ENCODE results near the gene KBTBD12. TPM values are rescaled to one million over a fixed set of nuclear protein-coding genes. Genes with fewer than 3 reads are reported as not detected.

The KBTBD12 gene
- polyA plus RNA-seq, 2 of the 4 experiments (the other 2 are of a cell fraction), result not detected

DNA sequence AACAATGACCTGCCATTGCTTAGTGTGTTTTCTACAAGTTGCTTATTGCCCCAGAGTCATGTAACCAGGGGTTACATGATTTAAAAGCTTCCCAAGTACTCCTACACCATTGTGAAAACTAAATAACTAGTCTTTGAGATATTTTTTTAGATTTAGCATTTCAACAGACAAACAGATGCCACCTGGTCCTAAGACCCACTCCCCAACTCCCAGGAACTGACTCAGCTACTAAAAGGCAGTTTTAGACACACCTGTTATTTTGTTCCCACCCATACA, 28.1 kb upstream of the KBTBD12 start:
- ATAC-seq, result no peak
- no peak overlapping the region for H3K4me3 ChIP-seq
- ChIA-PET POLR2A (no interaction called here), CTCF (interaction anchor here (1.2 kb wide), 1 partner anchor 11 kb away, joined by 3 read pairs; no protein-coding TSS in a partner anchor)
- H3K4me2 ChIP-seq, result no peak overlapping the region
- no peak overlapping the region for H3K27ac ChIP-seq
- DNase-seq (ENCODE audit: low read depth in 1 of 2, low spot score in 1 of 2), result no peak
- TF ChIP-seq NPAS2 (CRISPR knock-in tag; IDR thresholded peaks at IDR 0.05; ENCODE audit: borderline replicate concordance), result no peak
- TF ChIP-seq, protein P1, sequence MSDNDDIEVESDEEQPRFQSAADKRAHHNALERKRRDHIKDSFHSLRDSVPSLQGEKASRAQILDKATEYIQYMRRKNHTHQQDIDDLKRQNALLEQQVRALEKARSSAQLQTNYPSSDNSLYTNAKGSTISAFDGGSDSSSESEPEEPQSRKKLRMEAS (IDR thresholded peaks at IDR 0.05), result no peak
- no peak for TF ChIP-seq RCOR1 (IDR thresholded peaks at IDR 0.05; ENCODE audit: low read depth, low read length)
- TF ChIP-seq CBX2 (IDR thresholded peaks at IDR 0.05; ENCODE audit: borderline replicate concordance, low read depth), result no peak
- TF ChIP-seq FOSL2 (IDR thresholded peaks at IDR 0.05), result no peak
- no peak for TF ChIP-seq FOSL2 (CRISPR knock-in tag; IDR thresholded peaks at IDR 0.05)
- TF ChIP-seq ESRRA (IDR thresholded peaks at IDR 0.05; ENCODE audit: borderline replicate concordance, low read length), result no peak
- no peak for TF ChIP-seq KDM1A (IDR thresholded peaks at IDR 0.05; ENCODE audit: low read depth)
- TF ChIP-seq FOXS1 (CRISPR knock-in tag; IDR thresholded peaks at IDR 0.05), result no peak
- no peak for TF ChIP-seq HDAC2 (IDR thresholded peaks at IDR 0.05)
- TF ChIP-seq RFX5 (IDR thresholded peaks at IDR 0.05), result no peak
- TF ChIP-seq SREBF2 (IDR thresholded peaks at IDR 0.05), result no peak
- TF ChIP-seq BHLHE40 (IDR thresholded peaks at IDR 0.05; ENCODE audit: low read depth, low read length), result no peak
- TF ChIP-seq TFCP2L1 (CRISPR knock-in tag; IDR thresholded peaks at IDR 0.05), result no peak
- no peak for TF ChIP-seq SMC3 (IDR thresholded peaks at IDR 0.05)
- no peaks in the 10 kb centered on the region for H3K4me1 ChIP-seq
- peaks cover 18% of the 10 kb centered on the region; the same call in 2 of the 3 replicates for H3K9me3 ChIP-seq
- no peak for FAIRE-seq

DNA sequence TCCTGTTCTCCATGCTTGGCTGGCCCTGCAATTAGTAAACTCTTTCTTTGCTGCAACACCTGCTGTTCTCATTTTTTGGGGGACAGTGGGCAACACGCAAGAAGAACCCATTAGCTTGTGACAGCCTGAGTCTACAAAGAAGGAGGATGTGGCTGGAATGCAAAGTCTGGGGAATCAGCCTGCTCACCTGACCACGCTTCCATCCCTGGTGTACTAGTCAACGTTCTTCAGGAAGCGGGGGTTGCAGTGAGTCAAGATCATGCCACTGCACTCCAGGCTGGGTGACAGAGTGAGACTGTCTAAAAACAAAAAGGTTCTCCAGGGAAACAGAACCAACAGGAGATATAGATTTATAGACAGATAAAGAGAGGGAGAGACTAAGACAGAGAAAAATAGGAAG, 27.7 kb upstream of the KBTBD12 start:
- CTCF ChIA-PET, result interaction anchor here (1.2 kb wide), 1 partner anchor 11 kb away, joined by 3 read pairs; no protein-coding TSS in a partner anchor
- 78% methylated on average over 4 of the region's 4 CpGs for WGBS (ENCODE audit: missing lambda C conversion rate)
- peaks cover 18% of the 10 kb centered on the region; the same call in 2 of the 3 replicates for H3K9me3 ChIP-seq
- DNase-seq (ENCODE audit: low read depth in 1 of 2, low spot score in 1 of 2) (no peak), ATAC-seq (no peak), FAIRE-seq (no peak)
- H3K4me2 ChIP-seq, result no peak overlapping the region
- no peaks in the 10 kb centered on the region for H3K4me1 ChIP-seq
- H3K4me3 ChIP-seq, result no peak overlapping the region
- POLR2A ChIA-PET, result no interaction called here
- no peak overlapping the region for H3K27ac ChIP-seq
- TF ChIP-seq GATA3 (IDR thresholded peaks at IDR 0.05; ENCODE audit: borderline replicate concordance) (no peak), CBX8 (IDR thresholded peaks at IDR 0.05) (no peak), KDM1A (IDR thresholded peaks at IDR 0.05; ENCODE audit: low read depth) (no peak), SMC3 (IDR thresholded peaks at IDR 0.05) (no peak), FOSB (CRISPR knock-in tag; IDR thresholded peaks at IDR 0.05) (no peak), NR3C1 (IDR thresholded peaks at IDR 0.05) (no peak), CTCF (IDR thresholded peaks at IDR 0.05) (no peak), MYC (IDR thresholded peaks at IDR 0.05; ENCODE audit: borderline replicate concordance, low read length) (no peak), EHF (CRISPR knock-in tag; IDR thresholded peaks at IDR 0.05) (no peak), RARB (CRISPR knock-in tag; IDR thresholded peaks at IDR 0.05) (no peak), BHLHE40 (IDR thresholded peaks at IDR 0.05; ENCODE audit: low read depth, low read length) (no peak), CHD4 (IDR thresholded peaks at IDR 0.05; ENCODE audit: borderline replicate concordance) (no peak), RAD21 (conservative IDR thresholded peaks at IDR 0.05 in 1 of 2, IDR thresholded peaks at IDR 0.05 in 1 of 2) (no peak), ZNF302 (CRISPR knock-in tag; IDR thresholded peaks at IDR 0.05) (no peak)
- TF ChIP-seq, protein P2, sequence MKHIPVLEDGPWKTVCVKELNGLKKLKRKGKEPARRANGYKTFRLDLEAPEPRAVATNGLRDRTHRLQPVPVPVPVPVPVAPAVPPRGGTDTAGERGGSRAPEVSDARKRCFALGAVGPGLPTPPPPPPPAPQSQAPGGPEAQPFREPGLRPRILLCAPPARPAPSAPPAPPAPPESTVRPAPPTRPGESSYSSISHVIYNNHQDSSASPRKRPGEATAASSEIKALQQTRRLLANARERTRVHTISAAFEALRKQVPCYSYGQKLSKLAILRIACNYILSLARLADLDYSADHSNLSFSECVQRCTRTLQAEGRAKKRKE (CRISPR knock-in tag; IDR thresholded peaks at IDR 0.05; ENCODE audit: low read depth), result no peak

All from A549 (cell line).